Spleen (tissue), 7 donors: ENCODE measurements around the gene SLC17A4.

Experiments used
- POLR2A ChIP-seq, 3 donors: fragments of 450-650 bp; IDR thresholded peaks; one replicate each; pipeline ENCODE4 v1.5.1; 2017; ENCODE audit warnings: antibody characterized with exemption in 3 of 3, mild to moderate bottlenecking in 1 of 3
- TF ChIP-seq, protein P1 (sequence below), 11 experiments: fragments of 200-600 bp in 7 of 11; fragments of 450-650 bp in 4 of 11; sonication (generic) in 4 of 11; IDR thresholded peaks in 8 of 11; conservative IDR thresholded peaks in 3 of 11; 1 replicate in 7 of 11; 2 replicates in 4 of 11; pipeline versions ENCODE4 v1.4.0 to v1.8.0; 2016 to 2021; ENCODE audit warnings: antibody characterized with exemption in 11 of 11, inconsistent platforms in 4 of 11, mild to moderate bottlenecking in 1 of 11
- donor health status: DM: no; HTN: no; CAD: no; lungs with moderate emphysema.
- donor health status: DM: no; HTN: no; CAD: no.
- donor health status: DM: no; HTN: no; CAD: no.

- TF ChIP-seq POLR2A (IDR thresholded peaks at IDR 0.05), result no peak
- TF ChIP-seq, protein P1, sequence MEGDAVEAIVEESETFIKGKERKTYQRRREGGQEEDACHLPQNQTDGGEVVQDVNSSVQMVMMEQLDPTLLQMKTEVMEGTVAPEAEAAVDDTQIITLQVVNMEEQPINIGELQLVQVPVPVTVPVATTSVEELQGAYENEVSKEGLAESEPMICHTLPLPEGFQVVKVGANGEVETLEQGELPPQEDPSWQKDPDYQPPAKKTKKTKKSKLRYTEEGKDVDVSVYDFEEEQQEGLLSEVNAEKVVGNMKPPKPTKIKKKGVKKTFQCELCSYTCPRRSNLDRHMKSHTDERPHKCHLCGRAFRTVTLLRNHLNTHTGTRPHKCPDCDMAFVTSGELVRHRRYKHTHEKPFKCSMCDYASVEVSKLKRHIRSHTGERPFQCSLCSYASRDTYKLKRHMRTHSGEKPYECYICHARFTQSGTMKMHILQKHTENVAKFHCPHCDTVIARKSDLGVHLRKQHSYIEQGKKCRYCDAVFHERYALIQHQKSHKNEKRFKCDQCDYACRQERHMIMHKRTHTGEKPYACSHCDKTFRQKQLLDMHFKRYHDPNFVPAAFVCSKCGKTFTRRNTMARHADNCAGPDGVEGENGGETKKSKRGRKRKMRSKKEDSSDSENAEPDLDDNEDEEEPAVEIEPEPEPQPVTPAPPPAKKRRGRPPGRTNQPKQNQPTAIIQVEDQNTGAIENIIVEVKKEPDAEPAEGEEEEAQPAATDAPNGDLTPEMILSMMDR (IDR thresholded peaks at IDR 0.05 in 8 of 11, conservative IDR thresholded peaks at IDR 0.05 in 3 of 11), result no peak
These were observed 23.5 kb downstream of the SLC17A4 start for GRCh38 chr6:25777856-25778649.
